Coronary artery (tissue), 2 donors: ENCODE measurements around the gene GRIA4.

ENCODE experiments used
- DNase-seq: peaks from one replicate; pipeline ENCODE4 v3.0.0-alpha.2; 2017; ENCODE audit warnings: low spot score
- H3K27ac ChIP-seq, 2 donors: fragments of 200-600 bp; sonication (generic); one replicate each; pipeline ENCODE4 v1.5.1; 2016 to 2019
- H3K4me3 ChIP-seq: fragments of 200-600 bp; sonication (generic); 2 replicates; pipeline ENCODE4 v1.5.1; 2016; ENCODE audit warnings: mild to moderate bottlenecking, moderate library complexity
- TF ChIP-seq, protein P1 (sequence below): fragments of 200-600 bp; sonication (generic); IDR thresholded peaks from one replicate; pipeline ENCODE4 v1.5.1; 2019; ENCODE audit warnings: antibody characterized with exemption

GRIA4 gene

DNA sequence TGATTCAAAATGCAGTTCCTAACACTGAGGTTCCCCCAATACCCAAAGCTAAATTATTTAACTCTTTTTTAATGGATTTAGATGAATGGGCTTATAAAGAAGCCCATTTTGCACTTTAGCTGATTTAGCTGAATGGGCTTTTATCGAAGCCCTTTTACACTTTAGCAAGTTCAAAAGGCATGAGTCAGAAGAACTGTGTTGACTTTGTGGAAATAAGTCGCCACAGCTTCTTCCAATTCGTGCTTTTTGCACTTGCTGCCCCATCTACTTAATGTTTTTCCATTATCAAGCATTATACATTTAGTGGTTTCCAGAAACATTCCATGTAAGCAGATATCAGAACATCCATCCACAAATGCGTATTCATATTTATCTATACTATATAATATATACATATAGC is 20.5 kb upstream of the GRIA4 start:
- TF ChIP-seq, protein P1, sequence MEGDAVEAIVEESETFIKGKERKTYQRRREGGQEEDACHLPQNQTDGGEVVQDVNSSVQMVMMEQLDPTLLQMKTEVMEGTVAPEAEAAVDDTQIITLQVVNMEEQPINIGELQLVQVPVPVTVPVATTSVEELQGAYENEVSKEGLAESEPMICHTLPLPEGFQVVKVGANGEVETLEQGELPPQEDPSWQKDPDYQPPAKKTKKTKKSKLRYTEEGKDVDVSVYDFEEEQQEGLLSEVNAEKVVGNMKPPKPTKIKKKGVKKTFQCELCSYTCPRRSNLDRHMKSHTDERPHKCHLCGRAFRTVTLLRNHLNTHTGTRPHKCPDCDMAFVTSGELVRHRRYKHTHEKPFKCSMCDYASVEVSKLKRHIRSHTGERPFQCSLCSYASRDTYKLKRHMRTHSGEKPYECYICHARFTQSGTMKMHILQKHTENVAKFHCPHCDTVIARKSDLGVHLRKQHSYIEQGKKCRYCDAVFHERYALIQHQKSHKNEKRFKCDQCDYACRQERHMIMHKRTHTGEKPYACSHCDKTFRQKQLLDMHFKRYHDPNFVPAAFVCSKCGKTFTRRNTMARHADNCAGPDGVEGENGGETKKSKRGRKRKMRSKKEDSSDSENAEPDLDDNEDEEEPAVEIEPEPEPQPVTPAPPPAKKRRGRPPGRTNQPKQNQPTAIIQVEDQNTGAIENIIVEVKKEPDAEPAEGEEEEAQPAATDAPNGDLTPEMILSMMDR, result no peak
- Histone ChIP-seq H3K4me3 (no peak overlapping the region), H3K27ac (no peak overlapping the region)
- no peak for DNase-seq

DNA sequence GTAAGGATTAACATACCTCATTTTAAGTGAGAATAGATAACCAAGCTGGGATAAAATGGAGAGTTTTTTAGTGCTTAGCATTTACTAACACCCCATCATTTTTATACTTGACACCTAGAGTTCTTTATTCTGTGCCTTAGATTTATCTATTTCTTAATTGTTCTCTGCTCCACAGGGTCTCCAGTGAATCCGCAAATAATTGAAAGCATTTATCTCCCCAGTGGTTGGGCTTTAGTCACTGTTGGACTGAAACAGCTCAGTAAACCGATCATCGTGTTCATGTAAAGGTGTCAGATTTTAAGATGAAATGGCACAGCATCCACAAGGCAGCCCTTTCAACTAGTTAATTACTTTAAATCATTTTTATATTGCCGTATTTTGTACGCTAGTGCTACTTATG is 17.8 kb upstream of the GRIA4 start:
- DNase-seq, result no peak
- no peak overlapping the region for H3K4me3 ChIP-seq
- no peak overlapping the region for H3K27ac ChIP-seq
- TF ChIP-seq, protein P1, result no peak

DNA sequence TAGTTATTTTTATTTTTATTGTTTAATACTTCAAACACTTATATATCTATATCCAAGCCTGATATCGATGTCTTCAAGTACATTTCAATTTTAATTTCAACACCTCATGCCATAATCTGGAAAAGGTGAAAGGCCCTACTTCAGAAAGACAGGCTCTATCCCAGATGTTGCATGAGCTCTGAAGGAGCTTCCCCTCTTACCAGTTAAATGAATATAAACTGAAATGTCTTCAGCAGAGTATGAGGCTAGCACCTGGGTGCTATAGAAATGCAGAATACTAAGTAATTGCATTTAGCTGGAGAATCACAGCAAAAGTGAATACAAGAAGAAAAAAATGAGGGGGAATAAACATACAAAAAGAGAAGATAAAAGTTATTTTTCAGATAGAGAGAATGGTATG is 11.5 kb upstream of the GRIA4 start:
- no peak overlapping the region for H3K27ac ChIP-seq
- TF ChIP-seq, protein P1, result no peak
- DNase-seq, result no peak
- H3K4me3 ChIP-seq, result no peak overlapping the region

DNA sequence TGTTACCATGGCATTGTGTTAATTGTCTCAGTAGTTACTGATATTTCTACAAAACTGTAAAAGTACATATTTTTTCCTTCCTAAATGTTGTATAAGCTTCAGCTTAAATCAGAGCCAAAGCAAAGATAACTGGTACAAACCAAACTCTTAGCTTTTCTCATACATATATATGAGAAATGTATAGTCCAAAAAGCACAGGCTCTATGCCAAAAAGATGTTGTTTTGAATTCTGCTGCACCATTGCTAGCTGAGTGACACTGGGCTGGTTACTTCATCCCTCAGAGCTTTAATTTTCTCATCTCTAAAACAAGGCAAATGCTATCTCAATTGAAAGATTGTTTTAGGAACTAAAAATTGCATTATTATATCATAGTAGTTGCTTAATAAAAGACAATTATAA is 6.7 kb upstream of the GRIA4 start:
- TF ChIP-seq, protein P1, result no peak
- DNase-seq, result no peak
- Histone ChIP-seq H3K27ac (no peak overlapping the region), H3K4me3 (no peak overlapping the region)

DNA sequence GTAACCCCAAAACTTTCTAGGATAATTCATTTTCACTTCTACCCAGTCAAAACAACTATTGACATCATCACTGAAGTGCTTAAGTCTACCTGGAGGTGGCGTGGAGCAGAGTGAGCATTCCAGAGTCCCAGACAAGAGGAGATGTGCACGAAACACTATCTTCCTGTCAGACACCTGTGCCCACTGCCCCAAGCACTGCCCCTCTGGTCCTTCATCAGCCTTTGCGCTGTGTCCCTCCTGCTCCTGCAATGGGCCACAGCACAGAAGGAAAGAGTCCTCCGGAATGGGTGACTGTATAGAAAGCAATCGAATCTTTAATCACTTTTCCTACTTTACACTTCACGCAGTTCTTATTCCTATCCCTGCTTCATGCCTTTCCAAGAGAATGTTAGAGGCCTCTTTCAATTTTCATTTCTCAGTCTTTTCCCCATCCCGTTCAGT is 512 bp upstream of the GRIA4 start:
- TF ChIP-seq, protein P1, result no peak
- no peak for DNase-seq
- Histone ChIP-seq H3K27ac (no peak overlapping the region), H3K4me3 (peak overlapping the region; percentile 65)

DNA sequence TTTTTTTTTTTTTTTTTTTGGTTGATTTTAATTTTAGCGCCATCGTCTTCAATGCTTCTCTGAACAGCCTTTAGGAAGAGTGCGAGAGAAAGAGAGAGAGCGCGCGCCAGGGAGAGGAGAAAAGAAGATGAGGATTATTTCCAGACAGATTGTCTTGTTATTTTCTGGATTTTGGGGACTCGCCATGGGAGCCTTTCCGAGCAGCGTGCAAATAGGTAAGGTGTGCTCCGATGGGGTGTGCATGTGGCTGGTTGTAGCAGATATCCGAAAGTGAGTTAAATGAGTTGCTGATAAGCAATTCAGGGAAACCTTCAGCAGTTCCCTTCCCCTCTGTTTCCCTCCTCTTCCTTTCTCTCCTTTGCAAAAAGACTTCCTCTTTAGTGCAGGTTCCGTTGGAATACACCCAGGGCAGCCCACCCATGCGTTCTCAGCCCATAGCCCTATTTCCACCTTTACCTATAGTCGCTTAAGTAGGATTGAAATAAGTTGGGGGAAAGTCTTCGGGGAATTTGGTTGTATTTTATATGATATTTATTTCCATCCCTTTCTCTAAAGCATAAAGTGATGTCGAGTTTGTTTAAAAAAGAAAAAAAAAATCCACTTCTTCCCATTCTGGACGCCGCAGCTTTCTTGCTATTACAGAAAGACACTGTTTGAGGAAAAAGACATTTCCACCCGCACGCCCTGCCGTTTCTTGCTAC is 1.1 kb downstream of the GRIA4 start:
- TF ChIP-seq, protein P1, result no peak
- peak overlapping the region; percentile 65 for H3K4me3 ChIP-seq
- no peak overlapping the region for H3K27ac ChIP-seq
- DNase-seq, result no peak
